Neural cell (in vitro differentiated cells): Measurements from ENCODE around the gene SCUBE1. TPM values are rescaled to one million over a fixed set of nuclear protein-coding genes. Genes with fewer than 3 reads are reported as not detected.

ENCODE experiments used
- H2AFZ ChIP-seq: fragments of 200-600, 300-800 bp; sonication (generic), shearing (Covaris generic); 2 replicates; pipeline ENCODE4 v1.6.0; 2014; ENCODE audit warnings: low read depth, mild to moderate bottlenecking, antibody characterized with exemption, low read length, moderate library complexity
- H3F3A ChIP-seq: fragments of 200-600 bp; shearing (Covaris generic); 2 replicates; pipeline ENCODE4 v1.6.1; 2016; ENCODE audit warnings: mild to moderate bottlenecking, moderate library complexity, mixed read lengths, antibody characterized with exemption, low read length; ENCODE audit not compliant: insufficient read depth, poor library complexity, severe bottlenecking
- H3K27ac ChIP-seq: fragments of 200-600, 300-800 bp; sonication (generic), shearing (Covaris generic); 2 replicates; pipeline ENCODE4 v1.5.1; 2014; ENCODE audit warnings: mild to moderate bottlenecking, low read length, moderate library complexity
- H3K27me3 ChIP-seq: fragments of 300-800, 200-600 bp; sonication (generic), shearing (Covaris generic); 2 replicates; pipeline ENCODE4 v1.6.0; 2014; ENCODE audit warnings: mild to moderate bottlenecking, low read depth, low read length, moderate library complexity; ENCODE audit not compliant: insufficient read depth
- H3K36me3 ChIP-seq: fragments of 300-800, 200-600 bp; sonication (generic), shearing (Covaris generic); 2 replicates; pipeline ENCODE4 v1.5.1; 2014; ENCODE audit warnings: mild to moderate bottlenecking, antibody characterized with exemption, low read length, moderate library complexity; ENCODE audit not compliant: insufficient read depth
- H3K4me2 ChIP-seq: fragments of 300-800, 200-600 bp; sonication (generic), shearing (Covaris generic); 2 replicates; pipeline ENCODE4 v1.6.0; 2014; ENCODE audit warnings: mild to moderate bottlenecking, low read length
- H3K4me3 ChIP-seq: fragments of 300-800, 200-600 bp; sonication (generic), shearing (Covaris generic); 2 replicates; pipeline ENCODE4 v1.5.1; 2014; ENCODE audit warnings: mild to moderate bottlenecking, low read length, moderate library complexity
- H3K79me2 ChIP-seq: fragments of 200-600 bp; shearing (Covaris generic); replicated peaks from 2 replicates; pipeline ENCODE4 v1.6.0; 2014; ENCODE audit warnings: mild to moderate bottlenecking, low read length, moderate library complexity; ENCODE audit not compliant: insufficient read depth
- H3K9ac ChIP-seq: fragments of 300-800, 200-600 bp; sonication (generic), shearing (Covaris generic); 2 replicates; pipeline ENCODE4 v1.6.1; 2016; ENCODE audit warnings: mild to moderate bottlenecking, low read length, mixed read lengths
- H3K9me2 ChIP-seq: fragments of 200-600 bp; shearing (Covaris generic); 2 replicates; pipeline ENCODE4 v1.6.1; 2016; ENCODE audit warnings: mild to moderate bottlenecking, low read length, mixed read lengths; ENCODE audit not compliant: insufficient read depth
- H3K9me3 ChIP-seq: fragments of 200-600, 300-800 bp; sonication (generic), shearing (Covaris generic); 2 replicates; pipeline ENCODE4 v1.6.1; 2016; ENCODE audit warnings: mild to moderate bottlenecking, mixed run types, low read length, moderate library complexity, mixed read lengths
- H4K20me1 ChIP-seq: fragments of 200-600 bp; shearing (Covaris generic); 2 replicates; pipeline ENCODE4 v1.6.1; 2016; ENCODE audit warnings: mild to moderate bottlenecking, mixed run types; ENCODE audit not compliant: insufficient read depth
- EP300 ChIP-seq: fragments of 450-650 bp; conservative IDR thresholded peaks from 2 replicates; pipeline ENCODE4 v1.6.1; 2014; ENCODE audit warnings: antibody characterized with exemption, mild to moderate bottlenecking, moderate library complexity; ENCODE audit not compliant: poor library complexity, severe bottlenecking
- EZH2 ChIP-seq: fragments of 200-600, 300-800 bp; shearing (Covaris generic), sonication (generic); IDR thresholded peaks from 2 replicates; pipeline ENCODE4 v1.6.1; 2014; ENCODE audit warnings: antibody characterized with exemption, low read length, borderline replicate concordance, mild to moderate bottlenecking; ENCODE audit not compliant: insufficient read depth, poor library complexity, severe bottlenecking
- MXI1 ChIP-seq: fragments of 450-650 bp; conservative IDR thresholded peaks from 2 replicates; pipeline ENCODE4 v1.6.1; 2014; ENCODE audit warnings: antibody characterized with exemption, mild to moderate bottlenecking; ENCODE audit not compliant: poor library complexity, severe bottlenecking
- POLR2AphosphoS5 ChIP-seq: IDR thresholded peaks from 2 replicates; pipeline ENCODE4 v1.6.1; 2012
- RAD21 ChIP-seq: fragments of 450-650 bp; conservative IDR thresholded peaks from 2 replicates; pipeline ENCODE4 v1.6.1; 2014; ENCODE audit warnings: antibody characterized with exemption, mild to moderate bottlenecking, moderate library complexity
- SMC3 ChIP-seq: fragments of 450-650 bp; conservative IDR thresholded peaks from 2 replicates; pipeline ENCODE4 v1.6.1; 2014; ENCODE audit warnings: antibody characterized with exemption, mild to moderate bottlenecking, moderate library complexity; ENCODE audit not compliant: poor library complexity
- TAF1 ChIP-seq: IDR thresholded peaks from 2 replicates; pipeline ENCODE4 v1.6.1; 2012; ENCODE audit warnings: low read depth
- polyA plus RNA-seq: library from polyadenylated mRNA; depleted of rRNA; stranded (reverse); fragments of >200 nt; gene quantifications from 2 replicates; pipeline ENCODE4 v1.2.3, GENCODE V29; 2014
- TF ChIP-seq, protein P1 (sequence below): IDR thresholded peaks from 2 replicates; pipeline ENCODE4 v1.6.1; 2012; ENCODE audit warnings: borderline replicate concordance
- TF ChIP-seq, protein P2 (sequence below): fragments of 450-650 bp; IDR thresholded peaks from 2 replicates; pipeline ENCODE4 v1.5.1; 2014; ENCODE audit warnings: antibody characterized with exemption, mild to moderate bottlenecking, moderate library complexity; ENCODE audit not compliant: poor library complexity, severe bottlenecking

The SCUBE1 gene
- polyA plus RNA-seq, 1 donor from 2014 or later, result 8.4 TPM

GRCh38 chr22:43344520-43344787 lies 1.3 kb upstream of the SCUBE1 start:
- H3K79me2 ChIP-seq, result peaks cover 18% of the 10 kb centered on the region
- H3K9me3 ChIP-seq, result no peaks in the 10 kb centered on the region
- H3K4me3 ChIP-seq, result no peak overlapping the region
- H4K20me1 ChIP-seq, result no peaks in the 10 kb centered on the region
- TF ChIP-seq MXI1, result no peak
- no peak for TF ChIP-seq EP300
- TF ChIP-seq, protein P1, sequence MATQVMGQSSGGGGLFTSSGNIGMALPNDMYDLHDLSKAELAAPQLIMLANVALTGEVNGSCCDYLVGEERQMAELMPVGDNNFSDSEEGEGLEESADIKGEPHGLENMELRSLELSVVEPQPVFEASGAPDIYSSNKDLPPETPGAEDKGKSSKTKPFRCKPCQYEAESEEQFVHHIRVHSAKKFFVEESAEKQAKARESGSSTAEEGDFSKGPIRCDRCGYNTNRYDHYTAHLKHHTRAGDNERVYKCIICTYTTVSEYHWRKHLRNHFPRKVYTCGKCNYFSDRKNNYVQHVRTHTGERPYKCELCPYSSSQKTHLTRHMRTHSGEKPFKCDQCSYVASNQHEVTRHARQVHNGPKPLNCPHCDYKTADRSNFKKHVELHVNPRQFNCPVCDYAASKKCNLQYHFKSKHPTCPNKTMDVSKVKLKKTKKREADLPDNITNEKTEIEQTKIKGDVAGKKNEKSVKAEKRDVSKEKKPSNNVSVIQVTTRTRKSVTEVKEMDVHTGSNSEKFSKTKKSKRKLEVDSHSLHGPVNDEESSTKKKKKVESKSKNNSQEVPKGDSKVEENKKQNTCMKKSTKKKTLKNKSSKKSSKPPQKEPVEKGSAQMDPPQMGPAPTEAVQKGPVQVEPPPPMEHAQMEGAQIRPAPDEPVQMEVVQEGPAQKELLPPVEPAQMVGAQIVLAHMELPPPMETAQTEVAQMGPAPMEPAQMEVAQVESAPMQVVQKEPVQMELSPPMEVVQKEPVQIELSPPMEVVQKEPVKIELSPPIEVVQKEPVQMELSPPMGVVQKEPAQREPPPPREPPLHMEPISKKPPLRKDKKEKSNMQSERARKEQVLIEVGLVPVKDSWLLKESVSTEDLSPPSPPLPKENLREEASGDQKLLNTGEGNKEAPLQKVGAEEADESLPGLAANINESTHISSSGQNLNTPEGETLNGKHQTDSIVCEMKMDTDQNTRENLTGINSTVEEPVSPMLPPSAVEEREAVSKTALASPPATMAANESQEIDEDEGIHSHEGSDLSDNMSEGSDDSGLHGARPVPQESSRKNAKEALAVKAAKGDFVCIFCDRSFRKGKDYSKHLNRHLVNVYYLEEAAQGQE, result no peak
- no peak for TF ChIP-seq TAF1
- no peak for TF ChIP-seq POLR2AphosphoS5
- no peak for TF ChIP-seq EZH2
- TF ChIP-seq, protein P2, sequence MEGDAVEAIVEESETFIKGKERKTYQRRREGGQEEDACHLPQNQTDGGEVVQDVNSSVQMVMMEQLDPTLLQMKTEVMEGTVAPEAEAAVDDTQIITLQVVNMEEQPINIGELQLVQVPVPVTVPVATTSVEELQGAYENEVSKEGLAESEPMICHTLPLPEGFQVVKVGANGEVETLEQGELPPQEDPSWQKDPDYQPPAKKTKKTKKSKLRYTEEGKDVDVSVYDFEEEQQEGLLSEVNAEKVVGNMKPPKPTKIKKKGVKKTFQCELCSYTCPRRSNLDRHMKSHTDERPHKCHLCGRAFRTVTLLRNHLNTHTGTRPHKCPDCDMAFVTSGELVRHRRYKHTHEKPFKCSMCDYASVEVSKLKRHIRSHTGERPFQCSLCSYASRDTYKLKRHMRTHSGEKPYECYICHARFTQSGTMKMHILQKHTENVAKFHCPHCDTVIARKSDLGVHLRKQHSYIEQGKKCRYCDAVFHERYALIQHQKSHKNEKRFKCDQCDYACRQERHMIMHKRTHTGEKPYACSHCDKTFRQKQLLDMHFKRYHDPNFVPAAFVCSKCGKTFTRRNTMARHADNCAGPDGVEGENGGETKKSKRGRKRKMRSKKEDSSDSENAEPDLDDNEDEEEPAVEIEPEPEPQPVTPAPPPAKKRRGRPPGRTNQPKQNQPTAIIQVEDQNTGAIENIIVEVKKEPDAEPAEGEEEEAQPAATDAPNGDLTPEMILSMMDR, result no peak
- TF ChIP-seq SMC3, result no peak
- no peak for TF ChIP-seq RAD21
- no peaks in the 10 kb centered on the region for H3K9me2 ChIP-seq
- no peak overlapping the region for H2AFZ ChIP-seq
- H3K27me3 ChIP-seq, result no peaks in the 10 kb centered on the region
- no peak overlapping the region for H3K4me2 ChIP-seq
- no peaks in the 10 kb centered on the region for H3K36me3 ChIP-seq
- no peak overlapping the region for H3K27ac ChIP-seq
- H3K9ac ChIP-seq, result no peak overlapping the region
- no peaks in the 10 kb centered on the region for H3F3A ChIP-seq

GRCh38 chr22:43343670-43344519 lies 723 bp upstream of the SCUBE1 start:
- no peaks in the 10 kb centered on the region for H3K9me2 ChIP-seq
- TF ChIP-seq EP300 (no peak), SMC3 (no peak), TAF1 (no peak), MXI1 (no peak)
- TF ChIP-seq, protein P1, result no peak
- H3K4me3 ChIP-seq, result peak overlapping the region; percentile 73
- no peak overlapping the region for H2AFZ ChIP-seq
- no peaks in the 10 kb centered on the region for H3K36me3 ChIP-seq
- H4K20me1 ChIP-seq, result no peaks in the 10 kb centered on the region
- H3K27me3 ChIP-seq, result no peaks in the 10 kb centered on the region
- peak overlapping the region; percentile 41 for H3K9ac ChIP-seq
- no peaks in the 10 kb centered on the region for H3K9me3 ChIP-seq
- peaks cover 18% of the 10 kb centered on the region for H3K79me2 ChIP-seq
- no peaks in the 10 kb centered on the region for H3F3A ChIP-seq
- no peak overlapping the region for H3K4me2 ChIP-seq
- H3K27ac ChIP-seq, result no peak overlapping the region
